HL-60 (cell line): ENCODE data around the gene BIRC3.

Experiments
- DNase-seq, 2 experiments: peaks; one replicate each; pipeline ENCODE4 v3.0.0-alpha.2; 2010 to 2020; ENCODE audit warnings: low read depth in 1 of 2, low spot score in 1 of 2
- H3K27ac ChIP-seq: fragments of 250-450 bp; sonication (Bioruptor Pico); replicated peaks from 2 replicates; pipeline ENCODE4 v1.5.1; 2020; ENCODE audit warnings: mild to moderate bottlenecking, moderate library complexity
- H3K27me3 ChIP-seq: fragments of 250-450 bp; sonication (Bioruptor Pico); 2 replicates; pipeline ENCODE4 v1.5.1; 2021; ENCODE audit warnings: mild to moderate bottlenecking, moderate library complexity; ENCODE audit not compliant: insufficient read depth, poor library complexity, severe bottlenecking
- H3K4me3 ChIP-seq: replicated peaks from 2 replicates; pipeline ENCODE4 v1.5.1; 2011; ENCODE audit warnings: mild to moderate bottlenecking, control low read depth, low read length; ENCODE audit not compliant: insufficient read depth
- CTCF ChIP-seq: IDR thresholded peaks from one replicate; pipeline ENCODE4 v1.5.1; 2011; ENCODE audit warnings: low read length, control low read depth, inconsistent platforms; ENCODE audit not compliant: insufficient read depth
- GABPA ChIP-seq: IDR thresholded peaks from 2 replicates; pipeline ENCODE4 v1.6.1; 2012; ENCODE audit warnings: low read depth
- POLR2AphosphoS5 ChIP-seq: IDR thresholded peaks from 2 replicates; pipeline ENCODE4 v1.6.1; 2012; ENCODE audit warnings: low read depth
- REST ChIP-seq: IDR thresholded peaks from 2 replicates; pipeline ENCODE4 v1.6.1; 2012; ENCODE audit warnings: low read depth; ENCODE audit not compliant: insufficient replicate concordance
- SPI1 ChIP-seq: IDR thresholded peaks from 2 replicates; pipeline ENCODE4 v1.6.1; 2012; ENCODE audit warnings: low read depth, mild to moderate bottlenecking, borderline replicate concordance

Gene BIRC3

GRCh38 chr11:102345904-102346303, 28.6 kb downstream of the BIRC3 start:
- DNase-seq: no peak
- no peak for TF ChIP-seq POLR2AphosphoS5
- no peak for TF ChIP-seq CTCF
- TF ChIP-seq GABPA: no peak
- no peak for TF ChIP-seq SPI1
- TF ChIP-seq REST: no peak
- H3K27ac ChIP-seq: no peak overlapping the region; the same call in 1 of the 2 replicates
- H3K4me3 ChIP-seq: no peak overlapping the region
- H3K27me3 ChIP-seq: no peaks in the 10 kb centered on the region

DNA sequence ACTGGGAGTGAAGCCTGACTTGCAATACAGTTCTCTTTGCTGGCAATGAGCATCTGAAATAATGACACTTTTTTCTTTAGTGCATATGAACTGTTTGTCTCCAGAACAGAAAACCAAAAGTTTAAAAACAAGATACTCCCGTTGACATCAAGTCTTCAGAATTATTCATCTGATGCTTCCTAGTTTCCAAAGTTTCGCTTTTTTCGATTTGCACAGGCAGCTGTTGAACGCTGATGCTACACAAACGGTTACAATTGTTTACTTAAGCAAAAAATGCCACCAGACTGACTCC, 29.1 kb downstream of the BIRC3 start:
- Histone ChIP-seq H3K4me3 (peak overlapping the region; percentile 65), H3K27me3 (no peaks in the 10 kb centered on the region), H3K27ac (peak overlapping the region; percentile 94)
- no peak for TF ChIP-seq CTCF
- DNase-seq: no peak

DNA sequence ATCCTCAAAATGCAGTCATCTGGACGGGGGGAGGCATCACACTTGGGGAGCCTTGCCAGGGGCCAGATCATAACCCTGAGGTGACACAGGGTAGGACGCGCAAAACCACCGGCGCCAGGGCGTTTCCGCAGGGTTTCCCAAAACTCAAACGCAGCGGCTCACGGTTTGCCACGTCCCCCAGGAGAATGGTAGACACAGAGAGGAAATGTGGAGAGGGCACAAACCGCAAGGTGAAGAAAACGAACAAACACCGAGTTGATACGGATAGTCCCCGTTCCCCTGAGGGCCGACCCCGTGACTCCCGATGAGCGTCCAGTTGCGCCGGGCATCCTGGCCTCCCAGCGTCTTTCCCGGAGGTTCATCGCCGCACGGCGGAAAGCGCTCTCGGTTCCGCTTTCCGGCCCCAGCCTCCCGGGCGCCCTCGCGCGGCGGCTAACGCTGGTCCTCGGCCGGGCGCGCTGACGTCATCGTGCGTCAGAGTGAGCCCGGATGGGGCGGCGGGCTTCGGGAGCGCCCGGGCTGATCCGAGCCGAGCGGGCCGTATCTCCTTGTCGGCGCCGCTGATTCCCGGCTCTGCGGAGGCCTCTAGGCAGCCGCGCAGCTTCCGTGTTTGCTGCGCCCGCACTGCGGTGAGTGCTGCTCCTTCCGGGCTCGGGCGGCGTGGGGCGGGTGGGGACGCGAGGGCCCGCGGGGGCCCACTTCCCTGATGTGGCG, 29.6 kb downstream of the BIRC3 start, which contains the start of gene BIRC2:
Gene BIRC2 (plus strand): TSS at position 467 of the 714 bp plus-strand sequence. CDS start 2,641 bp downstream, outside the sequence.
- Histone ChIP-seq H3K27ac (peak within 1 kb of the TSS; percentile 94), H3K4me3 (peak within 1 kb of the TSS; percentile 65), H3K27me3 (no peaks in the 10 kb centered on the region)
- TF ChIP-seq REST (no peak), CTCF (peak; percentile 41), SPI1 (peak; percentile 71; the same call in 1 of the 2 replicates), POLR2AphosphoS5 (peak; percentile 71), GABPA (no peak)
- peak; percentile 69 to 92 for DNase-seq
